Measurements from ENCODE around the gene TMEM237.
"Not testable (repeated sequence)": the region's sequence is repeated elsewhere in the genome, so short reads cannot be mapped to it uniquely, and the experiment has no call there.

TMEM237 gene

DNA sequence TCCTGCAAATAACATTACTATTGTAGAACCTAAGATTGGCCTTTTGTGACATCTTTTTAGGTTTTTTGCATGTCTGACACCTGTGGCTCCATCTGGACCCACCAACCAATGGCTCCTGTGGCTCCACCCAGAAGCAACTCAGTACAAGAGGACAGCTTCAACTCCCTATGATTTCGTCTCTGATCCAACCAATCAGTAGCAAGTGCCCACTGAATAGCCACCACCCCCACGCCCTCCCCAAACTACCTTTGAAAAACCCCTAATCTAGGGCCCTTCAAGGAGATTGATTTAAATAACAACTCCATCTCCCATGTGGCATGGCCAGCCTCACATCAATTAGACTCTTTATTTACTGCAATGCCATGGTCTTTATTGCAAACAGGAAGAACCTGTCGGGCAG lies 31.5 kb upstream of the TMEM237 start:
- Mint-ChIP-seq H3K27ac (no peak overlapping the region), H3K9me3 (peaks cover 4% of the 10 kb centered on the region), H3K36me3 (ENCODE audit: low read depth) (no peaks in the 10 kb centered on the region), H3K27me3 (ENCODE audit: low read depth, poor library complexity) (peaks cover 7% of the 10 kb centered on the region), H3K4me3 (no peak overlapping the region), H3K4me1 (no peaks in the 10 kb centered on the region)
- no peak for TF ChIP-seq CTCF (IDR thresholded peaks at IDR 0.05)
- no peak for DNase-seq

- Mint-ChIP-seq H3K4me3 (no peak overlapping the region), H3K36me3 (ENCODE audit: low read depth) (no peaks in the 10 kb centered on the region), H3K27ac (no peak overlapping the region), H3K9me3 (peaks cover 4% of the 10 kb centered on the region), H3K27me3 (ENCODE audit: low read depth, poor library complexity) (peaks cover 7% of the 10 kb centered on the region), H3K4me1 (no peaks in the 10 kb centered on the region)
- DNase-seq, result no peak
- TF ChIP-seq CTCF (IDR thresholded peaks at IDR 0.05), result no peak
Observed at GRCh38 chr2:201674298-201674697, 31.0 kb upstream of the TMEM237 start.

DNA sequence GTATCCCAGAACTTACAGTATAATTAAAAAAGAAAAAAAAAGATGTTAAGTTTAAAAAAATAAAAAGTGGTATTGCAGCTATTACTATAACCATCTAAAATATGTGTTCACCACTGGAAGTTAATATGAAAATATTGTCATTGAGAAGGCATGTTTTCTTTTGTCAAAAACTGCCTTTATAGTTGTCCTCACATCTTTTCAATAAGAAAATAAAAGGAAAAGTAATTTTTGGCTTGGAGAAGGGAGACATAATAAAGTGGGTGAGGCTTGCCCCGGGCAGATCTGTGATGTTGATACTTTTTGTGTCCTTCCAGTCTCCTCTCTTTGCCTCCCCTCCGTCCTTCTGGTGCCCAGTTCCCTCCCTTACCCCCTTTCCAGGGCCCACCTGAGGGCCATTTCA lies 30.2 kb upstream of the TMEM237 start:
- peaks cover 5% of the 10 kb centered on the region for H3K4me1 Mint-ChIP-seq
- H3K27ac Mint-ChIP-seq, result no peak overlapping the region
- H3K9me3 Mint-ChIP-seq, result peaks cover 4% of the 10 kb centered on the region
- H3K4me3 Mint-ChIP-seq, result no peak overlapping the region
- no peaks in the 10 kb centered on the region for H3K36me3 Mint-ChIP-seq (ENCODE audit: low read depth)
- H3K27me3 Mint-ChIP-seq (ENCODE audit: low read depth, poor library complexity), result peaks cover 7% of the 10 kb centered on the region
- DNase-seq, result no peak
- no peak for TF ChIP-seq CTCF (IDR thresholded peaks at IDR 0.05)

DNA sequence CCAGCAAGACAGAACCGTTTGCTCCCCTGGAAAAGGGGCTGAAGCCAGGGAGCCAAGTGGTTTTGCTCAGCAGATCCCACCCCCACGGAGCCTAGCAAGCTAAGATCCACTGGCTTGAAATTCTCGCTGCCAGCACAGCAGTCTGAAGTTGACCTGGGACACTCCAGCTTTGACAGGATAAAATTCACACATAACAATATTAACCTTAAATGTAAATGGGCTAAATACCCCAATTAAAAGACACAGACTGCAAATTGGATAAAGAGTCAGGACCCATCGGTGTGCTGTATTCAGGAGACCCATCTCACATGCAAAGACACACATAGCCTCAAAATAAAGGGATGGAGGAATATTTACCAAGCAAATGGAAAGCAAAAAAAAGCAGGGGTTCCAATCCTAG lies 27.9 kb upstream of the TMEM237 start:
- not testable (repeated sequence) for H3K4me3 Mint-ChIP-seq; H3K27me3 Mint-ChIP-seq (ENCODE audit: low read depth, poor library complexity); DNase-seq; H3K36me3 Mint-ChIP-seq (ENCODE audit: low read depth); H3K9me3 Mint-ChIP-seq; H3K27ac Mint-ChIP-seq; H3K4me1 Mint-ChIP-seq

- H3K36me3 Mint-ChIP-seq (ENCODE audit: low read depth), result no peaks in the 10 kb centered on the region
- no peak overlapping the region for H3K27ac Mint-ChIP-seq
- peaks cover 7% of the 10 kb centered on the region for H3K27me3 Mint-ChIP-seq (ENCODE audit: low read depth, poor library complexity)
- H3K4me1 Mint-ChIP-seq, result peaks cover 8% of the 10 kb centered on the region
- peaks cover 5% of the 10 kb centered on the region for H3K9me3 Mint-ChIP-seq
- H3K4me3 Mint-ChIP-seq, result no peak overlapping the region
- DNase-seq, result no peak
- TF ChIP-seq CTCF (IDR thresholded peaks at IDR 0.05), result no peak
Observed at GRCh38 chr2:201669865-201670264, 26.6 kb upstream of the TMEM237 start.

DNA sequence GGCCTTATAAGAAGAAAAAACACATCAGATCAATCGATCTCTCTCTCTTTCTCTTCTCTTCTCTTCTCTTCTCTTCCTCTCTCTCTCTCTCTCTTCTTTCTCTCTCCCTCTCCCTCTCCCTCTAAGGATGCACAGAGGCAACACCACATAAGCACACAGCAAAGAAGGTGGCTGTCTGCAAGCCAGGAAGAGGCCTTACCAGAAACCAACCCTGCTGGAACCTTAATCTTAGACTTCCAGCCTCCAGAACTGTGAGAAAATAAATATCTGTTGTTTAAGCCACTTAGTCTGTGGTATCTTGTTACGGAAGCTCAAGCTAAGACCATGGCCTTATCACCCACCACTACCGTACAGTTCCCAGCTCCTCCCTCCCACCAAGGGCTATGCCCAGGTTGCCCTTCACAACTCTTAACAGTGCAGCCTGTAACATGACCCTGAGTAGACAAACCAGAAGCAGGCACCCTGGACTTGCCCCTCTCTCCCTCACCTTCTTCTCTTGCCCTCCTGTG lies 25.2 kb upstream of the TMEM237 start:
- Mint-ChIP-seq H3K9me3 (peaks cover 8% of the 10 kb centered on the region), H3K27me3 (ENCODE audit: low read depth, poor library complexity) (peaks cover 7% of the 10 kb centered on the region), H3K4me3 (no peak overlapping the region), H3K27ac (peak overlapping the region; percentile 37), H3K4me1 (peaks cover 8% of the 10 kb centered on the region), H3K36me3 (ENCODE audit: low read depth) (no peaks in the 10 kb centered on the region)
- DNase-seq, result no peak
- TF ChIP-seq CTCF (IDR thresholded peaks at IDR 0.05), result no peak

All from nephron progenitor cell (in vitro differentiated cells).